Naive thymus-derived CD8-positive, alpha-beta T cell (primary cell): ENCODE results near the gene ACAP1. TPM values are rescaled to one million over a fixed set of nuclear protein-coding genes. Genes with fewer than 3 reads are reported as not detected.

Experiments used
- ATAC-seq, 2 donors: fragments of 150-1000 bp; cut with Tn5 transposase in 1 of 2; sonication (Bioruptor Pico), chemical (Tn5 transposase) in 1 of 2; 1 replicate in 1 of 2; 2 replicates in 1 of 2; pipeline ENCODE4 v1.10.0; 2021; ENCODE audit warnings: mild to moderate bottlenecking in 2 of 2, moderate library complexity in 2 of 2
- POLR2A ChIA-PET: fragments of 350-600 bp; sonication (Branson Sonifier 250); formaldehyde crosslinking; loops from one replicate; lab custom pipeline; 2021; ENCODE audit warnings: antibody characterized with exemption; lab: Charles Lee
- DNase-seq, 10 donors: peaks; one replicate each; pipeline versions ENCODE4 v3.0.0 to v3.0.0-alpha.2; 2020 to 2022
- H3K27ac Mint-ChIP-seq, 10 donors: one replicate each; pipeline ENCODE4 v1.8.0; 2020 to 2022; ENCODE audit warnings: mild to moderate bottlenecking in 10 of 10, mixed read lengths in 10 of 10, moderate library complexity in 4 of 10, inconsistent platforms in 1 of 10
- H3K27me3 Mint-ChIP-seq, 5 donors: one replicate each; pipeline ENCODE4 v1.8.0; 2021 to 2022; ENCODE audit warnings: mixed read lengths in 5 of 5
- H3K36me3 Mint-ChIP-seq, 3 donors: one replicate each; pipeline ENCODE4 v1.8.0; 2020 to 2022; ENCODE audit warnings: mixed read lengths in 3 of 3, mild to moderate bottlenecking in 2 of 3, inconsistent platforms in 1 of 3
- H3K4me1 Mint-ChIP-seq, 4 donors: one replicate each; pipeline ENCODE4 v1.8.0; 2021 to 2022; ENCODE audit warnings: mixed read lengths in 4 of 4
- H3K4me3 Mint-ChIP-seq, 10 donors: one replicate each; pipeline ENCODE4 v1.8.0; 2020 to 2022; ENCODE audit warnings: mild to moderate bottlenecking in 10 of 10, mixed read lengths in 10 of 10, moderate library complexity in 6 of 10, inconsistent platforms in 1 of 10
- H3K9me3 Mint-ChIP-seq, 9 donors: one replicate each; pipeline ENCODE4 v1.8.0; 2020 to 2022; ENCODE audit warnings: mixed read lengths in 9 of 9, mild to moderate bottlenecking in 3 of 9, inconsistent platforms in 1 of 9, moderate library complexity in 1 of 9
- polyA plus RNA-seq, 3 donors: library from polyadenylated mRNA; unstranded; fragments of 300-500 nt; fragmentation: Illumina TruSeq; gene quantifications; one replicate each; pipeline ENCODE4 v1.2.3, GENCODE V29; 2021
- total RNA-seq, 8 experiments: library from RNA in 2 of 8; stranded (reverse) in 2 of 8; gene quantifications; one replicate each; pipeline ENCODE4 v1.2.3 and lab custom pipeline; 2021 to 2026

The ACAP1 gene
- total and polyA plus RNA-seq, 5 experiments from 2014 or later, result 246 to 466 (median 295) TPM

DNA sequence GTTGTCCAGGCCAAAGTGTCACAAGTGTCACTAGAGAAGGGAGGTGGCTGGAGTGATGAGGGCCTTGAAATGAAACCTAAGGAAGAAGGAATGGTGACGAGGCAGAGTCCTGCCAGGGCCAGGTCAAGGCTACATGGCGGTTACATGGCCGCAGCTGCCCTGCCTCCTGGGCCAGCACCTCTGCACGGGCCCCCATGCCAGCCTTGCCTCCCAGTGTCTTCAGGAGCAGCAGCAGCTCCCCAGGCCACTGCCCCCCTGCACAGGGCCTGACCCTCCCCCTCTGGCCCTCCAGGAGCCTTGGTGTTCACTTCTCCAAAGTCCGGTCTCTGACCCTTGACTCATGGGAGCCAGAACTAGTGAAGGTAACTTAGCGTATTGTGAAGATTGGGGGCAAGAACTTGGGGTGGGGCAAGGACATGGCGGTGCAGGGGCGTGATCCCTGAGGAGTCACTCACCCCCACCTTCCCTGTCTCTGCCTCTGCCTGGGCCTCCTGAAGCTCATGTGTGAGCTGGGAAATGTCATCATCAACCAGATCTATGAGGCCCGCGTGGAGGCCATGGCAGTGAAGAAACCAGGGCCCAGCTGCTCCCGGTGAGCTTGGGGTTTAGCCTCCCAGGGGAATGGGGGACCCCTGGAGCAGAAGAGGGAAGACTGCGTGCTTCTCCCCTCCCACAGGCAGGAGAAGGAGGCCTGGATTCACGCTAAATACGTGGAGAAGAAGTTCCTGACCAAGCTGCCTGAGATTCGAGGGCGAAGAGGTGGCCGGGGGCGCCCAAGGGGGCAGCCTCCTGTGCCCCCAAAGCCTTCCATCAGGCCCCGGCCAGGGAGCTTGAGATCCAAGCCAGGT lies 11.5 kb downstream of the ACAP1 start:
- Mint-ChIP-seq H3K36me3 (peaks cover 0 to 80% (median 5%) of the 10 kb centered on the region in 3 donors), H3K4me1 (peaks cover 17 to 75% (median 37%) of the 10 kb centered on the region in 4 donors), H3K9me3 (no peaks in the 10 kb centered on the region), H3K27me3 (no peaks in the 10 kb centered on the region), H3K4me3 (no peak overlapping the region), H3K27ac (peak overlapping the region in 6 of 10 donors; percentile 58 to 92 (median 71))
- no peak for ATAC-seq
- POLR2A ChIA-PET, result interaction anchor here (0.5 to 5.9 kb wide), 9 partner anchors 8 to 213 kb away, joined by 3 to 109 read pairs (median 4); partner anchors contain the start of genes ACAP1, GPS2, NEURL4 and PLSCR3
- no peak for DNase-seq

DNA sequence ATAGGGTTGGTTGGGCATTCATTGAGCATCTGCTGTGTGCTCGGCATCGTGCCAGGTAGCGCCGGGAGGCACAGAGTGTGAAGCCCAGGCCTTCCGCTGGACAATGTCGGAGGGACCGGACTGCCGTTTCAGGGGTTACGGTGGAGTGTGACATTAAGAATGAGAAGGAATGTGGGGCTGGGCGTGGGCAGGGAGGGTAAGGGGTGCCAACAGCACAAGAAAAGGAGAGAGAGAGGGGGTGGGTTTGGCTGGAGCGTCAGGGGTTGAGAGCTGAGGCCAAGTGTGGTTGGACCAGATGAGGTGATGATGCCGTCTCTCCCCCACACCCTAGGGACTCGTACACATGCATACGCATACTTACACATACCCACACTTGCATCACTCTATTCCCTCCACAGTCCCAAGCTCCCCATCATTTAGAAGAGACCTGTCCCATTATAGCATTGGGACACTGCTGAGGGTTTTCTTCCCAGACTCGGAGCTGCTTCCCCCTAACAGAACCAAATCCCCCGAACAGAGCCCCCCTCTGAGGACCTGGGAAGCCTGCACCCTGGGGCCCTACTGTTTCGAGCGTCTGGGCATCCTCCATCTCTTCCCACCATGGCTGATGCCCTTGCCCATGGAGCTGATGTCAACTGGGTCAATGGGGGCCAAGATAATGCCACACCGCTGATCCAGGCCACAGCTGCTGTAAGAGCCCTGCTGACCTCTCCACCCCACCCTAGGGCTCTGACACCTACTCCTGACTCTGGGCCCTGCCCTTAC lies 12.3 kb downstream of the ACAP1 start:
- Mint-ChIP-seq H3K4me3 (peak overlapping the region in 1 of 10 donors; percentile 32), H3K27ac (peak overlapping the region; percentile 53 to 95 (median 82)), H3K4me1 (peaks cover 16 to 77% (median 43%) of the 10 kb centered on the region in 4 donors), H3K36me3 (peaks cover 0 to 72% (median 5%) of the 10 kb centered on the region in 3 donors), H3K27me3 (no peaks in the 10 kb centered on the region), H3K9me3 (no peaks in the 10 kb centered on the region)
- DNase-seq (no peak), ATAC-seq (no peak)
- POLR2A ChIA-PET, result interaction anchor here (0.7 to 5.9 kb wide), 10 partner anchors 9 to 212 kb away, joined by 3 to 109 read pairs (median 4); partner anchors contain the start of genes ACAP1, GPS2, NEURL4 and PLSCR3

DNA sequence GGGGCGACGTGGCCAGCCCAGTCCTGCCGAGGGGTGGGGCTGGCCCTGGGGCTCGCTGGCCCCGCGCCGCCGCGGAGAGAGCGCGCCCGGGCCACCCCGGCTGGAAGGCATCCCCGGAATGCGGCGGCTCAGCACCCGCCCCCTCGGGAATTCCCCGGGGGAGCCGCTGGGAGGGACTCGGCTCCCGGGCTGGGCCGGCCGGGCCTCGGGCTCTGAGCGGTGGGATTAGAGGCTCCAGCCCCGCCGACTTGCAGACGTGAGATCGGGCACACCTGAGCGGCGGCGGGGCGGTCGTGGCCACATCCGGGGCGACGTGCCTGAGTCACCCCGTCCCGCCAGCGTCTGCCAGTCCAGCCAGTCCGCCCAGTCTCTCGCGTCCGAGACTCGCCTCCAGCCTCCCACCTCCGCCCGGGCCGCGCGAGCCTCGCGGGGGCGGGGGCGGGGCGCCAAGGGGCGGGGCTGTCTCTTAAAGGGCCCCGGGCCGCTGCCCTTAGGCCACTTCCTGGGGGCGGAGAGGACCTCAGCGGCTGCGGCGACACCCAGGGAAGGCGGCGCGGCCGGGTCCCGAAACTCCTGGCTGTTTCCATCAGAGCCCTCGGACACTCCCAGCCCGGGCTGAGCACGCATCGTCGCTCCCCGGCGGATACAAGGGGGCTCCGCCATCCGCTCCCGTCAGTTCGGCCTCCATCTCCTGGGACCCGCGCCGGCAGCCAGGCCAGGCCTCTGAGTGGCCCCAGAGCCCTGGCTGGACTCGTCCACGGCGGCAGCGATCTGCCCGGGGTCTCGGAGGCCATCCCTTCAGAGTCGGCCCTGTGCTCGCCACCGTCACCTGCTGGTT lies 15.6 kb downstream of the ACAP1 start, which contains the start of gene KCTD11:
TSS of gene KCTD11 (plus strand) at position 498 of the 838 bp plus-strand sequence.
- peak within 1 kb of the TSS; percentile 74 to 92 (median 86) for H3K4me3 Mint-ChIP-seq
- peak; percentile 38 to 51 for ATAC-seq
- H3K27ac Mint-ChIP-seq, result peak within 1 kb of the TSS; percentile 78 to 91 (median 86)
- no peaks in the 10 kb centered on the region for H3K27me3 Mint-ChIP-seq
- peak; percentile 51 to 81 (median 62) for DNase-seq
- peaks cover 0 to 40% (median 5%) of the 10 kb centered on the region in 3 donors for H3K36me3 Mint-ChIP-seq
- peaks cover 19 to 82% (median 55%) of the 10 kb centered on the region in 4 donors for H3K4me1 Mint-ChIP-seq
- H3K9me3 Mint-ChIP-seq, result no peaks in the 10 kb centered on the region
- POLR2A ChIA-PET, result interaction anchor here (0.6 to 5.9 kb wide), 21 partner anchors 10 to 335 kb away, joined by 3 to 109 read pairs (median 8); partner anchors contain the start of genes ACAP1, FGF11, GPS2 and NEURL4

DNA sequence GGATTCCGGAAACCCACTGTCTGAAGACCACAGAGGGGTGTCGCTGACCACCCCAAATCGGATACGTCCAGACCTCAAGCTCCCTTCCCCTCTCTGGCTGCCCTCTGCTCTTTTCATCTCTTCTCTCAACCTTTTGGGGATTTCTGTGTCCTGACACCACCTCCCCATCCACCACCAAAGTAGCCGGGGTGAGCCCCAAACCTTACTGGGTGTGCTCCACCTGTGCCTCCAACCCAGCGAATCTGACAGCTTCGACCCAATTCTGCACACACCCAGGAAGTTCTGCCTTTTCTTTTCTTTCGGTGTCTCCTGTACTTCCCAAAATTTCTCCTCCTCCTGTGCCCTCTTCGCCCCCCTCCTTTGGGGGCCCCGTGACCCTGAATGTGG lies 16.2 kb downstream of the ACAP1 start:
- Mint-ChIP-seq H3K36me3 (peaks cover 0 to 34% (median 5%) of the 10 kb centered on the region in 3 donors), H3K4me1 (peaks cover 20 to 76% (median 53%) of the 10 kb centered on the region in 4 donors), H3K27me3 (no peaks in the 10 kb centered on the region), H3K4me3 (peak overlapping the region; percentile 74 to 92 (median 86)), H3K27ac (peak overlapping the region; percentile 67 to 91 (median 86)), H3K9me3 (no peaks in the 10 kb centered on the region)
- DNase-seq (peak in 1 of 10 donors; percentile 62), ATAC-seq (no peak)
- POLR2A ChIA-PET, result interaction anchor here (1.0 to 5.1 kb wide), 6 partner anchors 16 to 131 kb away, joined by 3 to 65 read pairs (median 10); partner anchors contain the start of genes ACAP1, FGF11, POLR2A and TMEM102

GRCh38 chr17:7352910-7353635 lies 16.7 kb downstream of the ACAP1 start:
- ATAC-seq (no peak), DNase-seq (peak in 1 of 10 donors; percentile 63)
- H3K27me3 Mint-ChIP-seq, result no peaks in the 10 kb centered on the region
- POLR2A ChIA-PET, result interaction anchor here (0.6 to 5.1 kb wide), 9 partner anchors 16 to 131 kb away, joined by 3 to 65 read pairs (median 5); partner anchors contain the start of genes ACAP1, FGF11, GPS2 and POLR2A
- H3K4me1 Mint-ChIP-seq, result peaks cover 20 to 70% (median 51%) of the 10 kb centered on the region in 4 donors
- peak overlapping the region; percentile 74 to 92 (median 86) for H3K4me3 Mint-ChIP-seq
- H3K36me3 Mint-ChIP-seq, result peaks cover 0 to 29% (median 5%) of the 10 kb centered on the region in 3 donors
- H3K27ac Mint-ChIP-seq, result peak overlapping the region; percentile 27 to 91 (median 86)
- no peaks in the 10 kb centered on the region for H3K9me3 Mint-ChIP-seq

DNA sequence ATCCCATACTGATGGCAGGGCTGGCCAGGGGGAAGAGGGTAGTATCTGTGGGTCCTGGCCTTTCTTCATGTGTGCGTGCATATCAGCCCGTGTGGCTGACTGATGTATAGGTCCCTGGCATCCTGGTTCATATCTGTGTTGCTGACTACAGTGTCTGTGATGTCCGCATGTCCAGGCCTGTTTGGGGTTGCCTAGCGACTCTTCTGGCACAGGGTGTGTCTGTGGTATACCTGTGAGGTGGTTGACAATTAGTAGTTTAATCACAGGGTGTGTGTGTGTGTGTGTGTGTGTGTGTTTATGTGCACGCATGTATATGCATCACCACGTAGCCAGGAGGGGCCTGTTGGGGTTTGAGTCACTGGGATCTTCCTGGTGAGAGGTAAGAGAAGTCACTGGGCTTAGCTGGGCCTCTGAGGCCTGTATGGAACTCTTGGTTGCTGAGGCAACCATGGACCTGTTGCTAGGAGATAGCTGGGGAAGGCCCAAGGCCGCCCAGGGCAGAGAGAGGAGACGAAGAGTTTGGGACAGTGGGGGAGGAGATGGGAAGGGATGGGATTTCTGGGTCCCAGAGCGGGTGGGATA lies 18.0 kb downstream of the ACAP1 start:
- no peak for ATAC-seq
- H3K4me1 Mint-ChIP-seq, result peaks cover 15 to 58% (median 45%) of the 10 kb centered on the region in 4 donors
- H3K27ac Mint-ChIP-seq, result peak overlapping the region in 9 of 10 donors; percentile 15 to 91 (median 80)
- peak overlapping the region in 4 of 10 donors; percentile 7 to 60 (median 14) for H3K4me3 Mint-ChIP-seq
- no peaks in the 10 kb centered on the region for H3K27me3 Mint-ChIP-seq
- peaks cover 0 to 17% (median 4%) of the 10 kb centered on the region in 3 donors for H3K36me3 Mint-ChIP-seq
- POLR2A ChIA-PET, result interaction anchor here (0.6 to 5.1 kb wide), 10 partner anchors 18 to 101 kb away, joined by 3 to 65 read pairs (median 3); partner anchors contain the start of genes ACAP1, FGF11, GPS2 and TMEM102
- no peaks in the 10 kb centered on the region for H3K9me3 Mint-ChIP-seq
- DNase-seq, result no peak

- DNase-seq, result no peak
- peaks cover 0 to 11% (median 0%) of the 10 kb centered on the region in 3 donors for H3K36me3 Mint-ChIP-seq
- POLR2A ChIA-PET, result interaction anchor here (0.6 to 5.1 kb wide), 14 partner anchors 18 to 234 kb away, joined by 3 to 65 read pairs (median 4); partner anchors contain the start of genes ACAP1, FGF11, GPS2 and TMEM102
- H3K9me3 Mint-ChIP-seq, result no peaks in the 10 kb centered on the region
- ATAC-seq, result no peak
- H3K27ac Mint-ChIP-seq, result peak within 1 kb of the TSS in 9 of 10 donors; percentile 29 to 91 (median 80)
- H3K27me3 Mint-ChIP-seq, result no peaks in the 10 kb centered on the region
- peaks cover 13 to 52% (median 40%) of the 10 kb centered on the region in 4 donors for H3K4me1 Mint-ChIP-seq
- peak within 1 kb of the TSS in 5 of 10 donors; percentile 7 to 60 (median 18) for H3K4me3 Mint-ChIP-seq
These were observed 18.7 kb downstream of the ACAP1 start, which contains the start of gene TMEM95 for GRCh38 chr17:7355053-7355452. Gene TMEM95, plus strand, starts transcription at chr17:7355156. Its CDS starts 49 bp downstream, at chr17:7355205.

DNA sequence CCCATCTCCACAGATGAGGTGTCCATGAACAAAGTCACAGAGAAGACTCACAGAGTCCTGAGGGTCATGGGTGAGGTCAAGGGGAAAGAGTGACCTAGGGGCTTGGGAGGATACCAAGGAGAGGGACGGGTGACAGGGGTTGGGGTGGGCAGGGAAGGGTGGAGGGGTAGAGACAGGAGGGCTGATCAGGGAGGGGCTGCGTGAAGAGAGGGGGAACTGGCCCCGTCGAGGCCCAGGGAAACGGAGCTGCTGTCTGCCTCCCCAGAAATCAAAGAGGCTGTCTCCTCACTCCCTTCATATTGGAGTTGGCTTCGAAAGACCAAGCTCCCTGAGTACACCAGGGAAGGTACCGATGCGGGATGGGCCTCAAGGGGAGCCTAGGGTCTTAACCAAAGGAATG lies 19.2 kb downstream of the ACAP1 start:
- H3K9me3 Mint-ChIP-seq, result no peaks in the 10 kb centered on the region

GRCh38 chr17:7356072-7356549 lies 19.8 kb downstream of the ACAP1 start:
- DNase-seq (peak; percentile 68 to 90 (median 82)), ATAC-seq (peak; percentile 57 to 76)
- peaks cover 0 to 7% (median 0%) of the 10 kb centered on the region in 3 donors for H3K36me3 Mint-ChIP-seq
- peak overlapping the region in 5 of 10 donors; percentile 29 to 78 (median 64) for H3K27ac Mint-ChIP-seq
- no peaks in the 10 kb centered on the region for H3K27me3 Mint-ChIP-seq
- peaks cover 13 to 42% (median 34%) of the 10 kb centered on the region in 4 donors for H3K4me1 Mint-ChIP-seq
- POLR2A ChIA-PET, result interaction anchor here (0.6 to 5.1 kb wide), 17 partner anchors 19 to 233 kb away, joined by 3 to 65 read pairs (median 6); partner anchors contain the start of genes ACAP1, FGF11, GPS2 and PLSCR3
- H3K4me3 Mint-ChIP-seq, result no peak overlapping the region
- H3K9me3 Mint-ChIP-seq, result no peaks in the 10 kb centered on the region

More for the DNA sequence above, 19.2 kb downstream of the ACAP1 start:
- Mint-ChIP-seq H3K4me3 (no peak overlapping the region), H3K27ac (peak overlapping the region in 3 of 10 donors; percentile 29 to 65 (median 64)), H3K4me1 (peaks cover 13 to 47% (median 37%) of the 10 kb centered on the region in 4 donors), H3K36me3 (peaks cover 0 to 7% (median 0%) of the 10 kb centered on the region in 3 donors), H3K27me3 (no peaks in the 10 kb centered on the region)
- ATAC-seq (no peak), DNase-seq (no peak)
- POLR2A ChIA-PET, result interaction anchor here (0.6 to 5.1 kb wide), 16 partner anchors 19 to 234 kb away, joined by 3 to 65 read pairs (median 6); partner anchors contain the start of genes ACAP1, FGF11, GPS2 and PLSCR3
